Liver (tissue), 9 donors: Measurements from ENCODE around the gene CRADD. TPM values are rescaled to one million over a fixed set of nuclear protein-coding genes. Genes with fewer than 3 reads are reported as not detected.

Experiments used
- DNase-seq: peaks from one replicate; pipeline ENCODE4 v3.0.0-alpha.2; 2017; ENCODE audit warnings: low spot score
- H3K27ac ChIP-seq, 2 donors: one replicate each; pipeline ENCODE4 v1.7.0; 2013; ENCODE audit warnings: inconsistent platforms in 2 of 2, low read length in 2 of 2, control low read depth in 1 of 2, low read depth in 1 of 2, mild to moderate bottlenecking in 1 of 2
- H3K27me3 ChIP-seq, 4 donors: one replicate each; pipeline versions ENCODE4 v1.6.1 to v1.7.0; 2013; ENCODE audit warnings: low read length in 3 of 4, inconsistent platforms in 1 of 4, mild to moderate bottlenecking in 1 of 4, moderate library complexity in 1 of 4; ENCODE audit not compliant: control insufficient read depth in 4 of 4, insufficient read depth in 4 of 4
- H3K36me3 ChIP-seq, 4 donors: one replicate each; pipeline versions ENCODE4 v1.6.1 to v1.7.0; 2013; ENCODE audit warnings: low read length in 3 of 4, mild to moderate bottlenecking in 3 of 4, low read depth in 1 of 4, moderate library complexity in 1 of 4; ENCODE audit not compliant: control insufficient read depth in 4 of 4, insufficient read depth in 3 of 4
- H3K4me1 ChIP-seq, 4 donors: one replicate each; pipeline versions ENCODE4 v1.6.1 to v1.7.0; 2013; ENCODE audit warnings: low read length in 3 of 4, mild to moderate bottlenecking in 3 of 4, moderate library complexity in 1 of 4; ENCODE audit not compliant: control insufficient read depth in 4 of 4, insufficient read depth in 4 of 4
- H3K4me3 ChIP-seq, 3 donors: one replicate each; pipeline versions ENCODE4 v1.6.1 to v1.7.0; 2013; ENCODE audit warnings: low read length in 3 of 3, control low read depth in 1 of 3, low read depth in 1 of 3, mild to moderate bottlenecking in 1 of 3
- H3K9ac ChIP-seq, 2 donors: one replicate each; pipeline ENCODE4 v1.7.0; 2013; ENCODE audit warnings: low read length in 2 of 2, mild to moderate bottlenecking in 2 of 2, moderate library complexity in 2 of 2, control low read depth in 1 of 2, low read depth in 1 of 2
- H3K9me3 ChIP-seq, 4 donors: one replicate each; pipeline versions ENCODE4 v1.6.1 to v1.7.0; 2013; ENCODE audit warnings: low read length in 3 of 4; ENCODE audit not compliant: control insufficient read depth in 4 of 4
- EGR1 ChIP-seq, 2 donors: IDR thresholded peaks; 2 replicates each; pipeline ENCODE4 v1.6.1; 2016 to 2018; ENCODE audit warnings: antibody characterized with exemption in 2 of 2, low read depth in 2 of 2
- FOXA1 ChIP-seq: IDR thresholded peaks from 2 replicates; pipeline ENCODE4 v1.6.1; 2016; ENCODE audit warnings: antibody characterized with exemption
- FOXA2 ChIP-seq: IDR thresholded peaks from 2 replicates; pipeline ENCODE4 v1.6.1; 2016; ENCODE audit warnings: antibody characterized with exemption
- GABPA ChIP-seq, 2 donors: IDR thresholded peaks in 1 of 2; conservative IDR thresholded peaks in 1 of 2; 2 replicates each; pipeline ENCODE4 v1.6.1; 2016; ENCODE audit warnings: antibody characterized with exemption in 2 of 2, mild to moderate bottlenecking in 1 of 2, moderate library complexity in 1 of 2
- HNF4A ChIP-seq, 2 donors: conservative IDR thresholded peaks; 2 replicates each; pipeline ENCODE4 v1.6.1; 2016; ENCODE audit warnings: antibody characterized with exemption in 2 of 2, mild to moderate bottlenecking in 2 of 2
- HNF4G ChIP-seq: IDR thresholded peaks from 2 replicates; pipeline ENCODE4 v1.6.1; 2016; ENCODE audit warnings: antibody characterized with exemption
- JUND ChIP-seq, 2 donors: IDR thresholded peaks; 2 replicates each; pipeline ENCODE4 v1.6.1; 2016; ENCODE audit warnings: antibody characterized with exemption in 2 of 2
- NR2F2 ChIP-seq: IDR thresholded peaks from 2 replicates; pipeline ENCODE4 v1.6.1; 2016; ENCODE audit warnings: antibody characterized with exemption
- RAD21 ChIP-seq, 2 donors: IDR thresholded peaks; 2 replicates each; pipeline ENCODE4 v1.6.1; 2016; ENCODE audit warnings: antibody characterized with exemption in 2 of 2, mild to moderate bottlenecking in 2 of 2
- RXRA ChIP-seq, 2 donors: IDR thresholded peaks; 2 replicates each; pipeline ENCODE4 v1.6.1; 2017 to 2018; ENCODE audit warnings: antibody characterized with exemption in 2 of 2, mild to moderate bottlenecking in 1 of 2
- SP1 ChIP-seq: IDR thresholded peaks from 2 replicates; pipeline ENCODE4 v1.6.1; 2018; ENCODE audit warnings: antibody characterized with exemption, mild to moderate bottlenecking
- TAF1 ChIP-seq: conservative IDR thresholded peaks from 2 replicates; pipeline ENCODE4 v1.6.1; 2016; ENCODE audit warnings: antibody characterized with exemption, mild to moderate bottlenecking
- YY1 ChIP-seq: IDR thresholded peaks from 2 replicates; pipeline ENCODE4 v1.6.1; 2016; ENCODE audit warnings: antibody characterized with exemption, mild to moderate bottlenecking
- WGBS: extraction: QIAGEN DNeasy Blood & Tissue Kit; methylation state at CpG from one replicate; pipeline ENCODE4 v1.1.7; 2013; 5-methylcytosine and 5-hydroxymethylcytosine counted together
- polyA plus RNA-seq, 2 donors: library from polyadenylated mRNA; stranded (reverse) in 1 of 2; unstranded in 1 of 2; fragments of 200-250 nt in 1 of 2; fragments of >200 nt in 1 of 2; fragmentation: Nextera tagmentation in 1 of 2; extraction: Ambion mirVana in 1 of 2; gene quantifications; one replicate each; pipeline versions ENCODE4 v1.2.1 to v1.2.3, GENCODE V29; 2013 to 2015
- total RNA-seq, 2 donors: library from RNA; depleted of rRNA; stranded (reverse); fragments of >200 nt; gene quantifications; one replicate each; pipeline ENCODE4 v1.2.3, GENCODE V29; 2014
- TF ChIP-seq, protein P1 (sequence below): fragments of 150-350 bp; IDR thresholded peaks from 2 replicates; pipeline ENCODE4 v1.5.1; 2017; ENCODE audit warnings: improper control_type of control experiment, low read depth, low read length; ENCODE audit not compliant: missing input control
- TF ChIP-seq, protein P2 (sequence below): IDR thresholded peaks from 2 replicates; pipeline ENCODE4 v1.6.1; 2016; ENCODE audit warnings: antibody characterized with exemption
- TF ChIP-seq, protein P3 (sequence below): IDR thresholded peaks from 2 replicates; pipeline ENCODE4 v1.6.1; 2016; ENCODE audit warnings: antibody characterized with exemption
- TF ChIP-seq, protein P4 (sequence below): IDR thresholded peaks from 2 replicates; pipeline ENCODE4 v1.6.1; 2016; ENCODE audit warnings: antibody characterized with exemption, mild to moderate bottlenecking
- TF ChIP-seq, protein P5 (sequence below): IDR thresholded peaks from 2 replicates; pipeline ENCODE4 v1.6.1; 2016; ENCODE audit warnings: antibody characterized with exemption
- donor health status: healthy.
- donor health status: healthy.
- donor health status: healthy.
- donor health status: healthy.
- donor health status: healthy.

Gene CRADD
- total and polyA plus RNA-seq, 4 donors, result 19.4 to 48.9 (median 29.6) TPM

DNA sequence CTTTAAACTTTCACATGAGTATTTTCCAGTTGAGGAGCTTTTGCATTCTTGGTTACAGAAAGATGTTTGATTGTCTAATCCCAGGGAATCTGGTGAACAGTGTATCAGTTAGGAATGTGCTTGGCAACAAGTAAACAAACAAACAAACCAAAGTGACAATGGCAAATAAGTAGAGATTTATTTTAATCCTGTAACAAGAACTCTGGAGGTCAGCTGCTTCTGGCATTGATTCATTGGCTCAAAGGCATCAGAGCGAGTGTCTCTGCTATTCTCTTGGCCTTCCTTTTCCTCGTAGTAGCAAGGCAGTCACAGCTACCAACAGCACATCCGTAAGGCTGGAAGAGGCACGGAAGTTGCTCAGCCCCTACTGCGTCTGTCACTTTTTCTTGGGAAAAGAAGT lies 37.2 kb downstream of the CRADD start:
- Histone ChIP-seq H3K4me1 (peaks cover 0 to 3% (median under 1%) of the 10 kb centered on the region in 4 donors), H3K27me3 (no peaks in the 10 kb centered on the region), H3K36me3 (no peaks in the 10 kb centered on the region), H3K4me3 (no peak overlapping the region), H3K9me3 (no peaks in the 10 kb centered on the region), H3K9ac (no peak overlapping the region), H3K27ac (no peak overlapping the region)
- no peak for DNase-seq
- TF ChIP-seq NR2F2 (peak; percentile 48), GABPA (IDR thresholded peaks at IDR 0.05 in 1 of 2, conservative IDR thresholded peaks at IDR 0.05 in 1 of 2) (no peak)
- 76% methylated on average over 5 of the region's 5 CpGs for WGBS

DNA sequence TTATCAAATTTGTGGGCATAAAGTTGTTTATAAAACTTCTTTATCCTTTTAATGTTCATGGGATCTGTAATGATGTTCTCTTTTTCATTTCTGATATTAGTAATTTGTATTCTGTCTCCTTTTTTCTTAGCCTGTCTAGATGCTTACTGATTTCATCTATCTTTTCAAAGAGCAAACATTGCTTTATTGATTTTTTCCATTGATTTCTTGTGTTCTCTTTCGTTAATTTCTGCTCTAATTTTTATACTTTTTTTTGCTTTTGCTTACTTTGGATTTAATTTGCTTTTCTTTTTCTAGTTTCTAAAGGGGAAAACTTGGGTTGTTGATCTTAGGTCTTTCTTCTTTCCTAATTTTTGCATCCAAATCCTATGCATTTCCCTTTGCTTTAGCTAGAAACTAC lies 42.5 kb downstream of the CRADD start:
- 32% methylated on average over 1 of the region's 1 CpG for WGBS
- H3K27ac ChIP-seq, result no peak overlapping the region
- DNase-seq, result no peak
- no peaks in the 10 kb centered on the region for H3K36me3 ChIP-seq
- no peak overlapping the region for H3K4me3 ChIP-seq
- H3K9ac ChIP-seq, result no peak overlapping the region
- no peaks in the 10 kb centered on the region for H3K27me3 ChIP-seq
- H3K9me3 ChIP-seq, result no peaks in the 10 kb centered on the region
- no peak for TF ChIP-seq RAD21 (IDR thresholded peaks at IDR 0.05)
- no peak for TF ChIP-seq EGR1 (IDR thresholded peaks at IDR 0.05; ENCODE audit: low read depth in 2 of 2)
- TF ChIP-seq, protein P1, sequence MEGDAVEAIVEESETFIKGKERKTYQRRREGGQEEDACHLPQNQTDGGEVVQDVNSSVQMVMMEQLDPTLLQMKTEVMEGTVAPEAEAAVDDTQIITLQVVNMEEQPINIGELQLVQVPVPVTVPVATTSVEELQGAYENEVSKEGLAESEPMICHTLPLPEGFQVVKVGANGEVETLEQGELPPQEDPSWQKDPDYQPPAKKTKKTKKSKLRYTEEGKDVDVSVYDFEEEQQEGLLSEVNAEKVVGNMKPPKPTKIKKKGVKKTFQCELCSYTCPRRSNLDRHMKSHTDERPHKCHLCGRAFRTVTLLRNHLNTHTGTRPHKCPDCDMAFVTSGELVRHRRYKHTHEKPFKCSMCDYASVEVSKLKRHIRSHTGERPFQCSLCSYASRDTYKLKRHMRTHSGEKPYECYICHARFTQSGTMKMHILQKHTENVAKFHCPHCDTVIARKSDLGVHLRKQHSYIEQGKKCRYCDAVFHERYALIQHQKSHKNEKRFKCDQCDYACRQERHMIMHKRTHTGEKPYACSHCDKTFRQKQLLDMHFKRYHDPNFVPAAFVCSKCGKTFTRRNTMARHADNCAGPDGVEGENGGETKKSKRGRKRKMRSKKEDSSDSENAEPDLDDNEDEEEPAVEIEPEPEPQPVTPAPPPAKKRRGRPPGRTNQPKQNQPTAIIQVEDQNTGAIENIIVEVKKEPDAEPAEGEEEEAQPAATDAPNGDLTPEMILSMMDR, result no peak
- TF ChIP-seq, protein P2, sequence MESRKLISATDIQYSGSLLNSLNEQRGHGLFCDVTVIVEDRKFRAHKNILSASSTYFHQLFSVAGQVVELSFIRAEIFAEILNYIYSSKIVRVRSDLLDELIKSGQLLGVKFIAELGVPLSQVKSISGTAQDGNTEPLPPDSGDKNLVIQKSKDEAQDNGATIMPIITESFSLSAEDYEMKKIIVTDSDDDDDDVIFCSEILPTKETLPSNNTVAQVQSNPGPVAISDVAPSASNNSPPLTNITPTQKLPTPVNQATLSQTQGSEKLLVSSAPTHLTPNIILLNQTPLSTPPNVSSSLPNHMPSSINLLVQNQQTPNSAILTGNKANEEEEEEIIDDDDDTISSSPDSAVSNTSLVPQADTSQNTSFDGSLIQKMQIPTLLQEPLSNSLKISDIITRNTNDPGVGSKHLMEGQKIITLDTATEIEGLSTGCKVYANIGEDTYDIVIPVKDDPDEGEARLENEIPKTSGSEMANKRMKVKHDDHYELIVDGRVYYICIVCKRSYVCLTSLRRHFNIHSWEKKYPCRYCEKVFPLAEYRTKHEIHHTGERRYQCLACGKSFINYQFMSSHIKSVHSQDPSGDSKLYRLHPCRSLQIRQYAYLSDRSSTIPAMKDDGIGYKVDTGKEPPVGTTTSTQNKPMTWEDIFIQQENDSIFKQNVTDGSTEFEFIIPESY, result no peak
- no peak for TF ChIP-seq RXRA (IDR thresholded peaks at IDR 0.05)
- no peak for TF ChIP-seq FOXA2
- TF ChIP-seq GABPA (IDR thresholded peaks at IDR 0.05 in 1 of 2, conservative IDR thresholded peaks at IDR 0.05 in 1 of 2), result no peak
- no peak for TF ChIP-seq JUND (IDR thresholded peaks at IDR 0.05)
- TF ChIP-seq, protein P3, sequence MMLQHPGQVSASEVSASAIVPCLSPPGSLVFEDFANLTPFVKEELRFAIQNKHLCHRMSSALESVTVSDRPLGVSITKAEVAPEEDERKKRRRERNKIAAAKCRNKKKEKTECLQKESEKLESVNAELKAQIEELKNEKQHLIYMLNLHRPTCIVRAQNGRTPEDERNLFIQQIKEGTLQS, result no peak
- no peak for TF ChIP-seq SP1
- no peak for TF ChIP-seq FOXA1
- no peak for TF ChIP-seq HNF4G
- TF ChIP-seq YY1, result no peak
- TF ChIP-seq, protein P4, sequence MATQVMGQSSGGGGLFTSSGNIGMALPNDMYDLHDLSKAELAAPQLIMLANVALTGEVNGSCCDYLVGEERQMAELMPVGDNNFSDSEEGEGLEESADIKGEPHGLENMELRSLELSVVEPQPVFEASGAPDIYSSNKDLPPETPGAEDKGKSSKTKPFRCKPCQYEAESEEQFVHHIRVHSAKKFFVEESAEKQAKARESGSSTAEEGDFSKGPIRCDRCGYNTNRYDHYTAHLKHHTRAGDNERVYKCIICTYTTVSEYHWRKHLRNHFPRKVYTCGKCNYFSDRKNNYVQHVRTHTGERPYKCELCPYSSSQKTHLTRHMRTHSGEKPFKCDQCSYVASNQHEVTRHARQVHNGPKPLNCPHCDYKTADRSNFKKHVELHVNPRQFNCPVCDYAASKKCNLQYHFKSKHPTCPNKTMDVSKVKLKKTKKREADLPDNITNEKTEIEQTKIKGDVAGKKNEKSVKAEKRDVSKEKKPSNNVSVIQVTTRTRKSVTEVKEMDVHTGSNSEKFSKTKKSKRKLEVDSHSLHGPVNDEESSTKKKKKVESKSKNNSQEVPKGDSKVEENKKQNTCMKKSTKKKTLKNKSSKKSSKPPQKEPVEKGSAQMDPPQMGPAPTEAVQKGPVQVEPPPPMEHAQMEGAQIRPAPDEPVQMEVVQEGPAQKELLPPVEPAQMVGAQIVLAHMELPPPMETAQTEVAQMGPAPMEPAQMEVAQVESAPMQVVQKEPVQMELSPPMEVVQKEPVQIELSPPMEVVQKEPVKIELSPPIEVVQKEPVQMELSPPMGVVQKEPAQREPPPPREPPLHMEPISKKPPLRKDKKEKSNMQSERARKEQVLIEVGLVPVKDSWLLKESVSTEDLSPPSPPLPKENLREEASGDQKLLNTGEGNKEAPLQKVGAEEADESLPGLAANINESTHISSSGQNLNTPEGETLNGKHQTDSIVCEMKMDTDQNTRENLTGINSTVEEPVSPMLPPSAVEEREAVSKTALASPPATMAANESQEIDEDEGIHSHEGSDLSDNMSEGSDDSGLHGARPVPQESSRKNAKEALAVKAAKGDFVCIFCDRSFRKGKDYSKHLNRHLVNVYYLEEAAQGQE, result no peak
- TF ChIP-seq NR2F2, result no peak
- no peak for TF ChIP-seq HNF4A (conservative IDR thresholded peaks at IDR 0.05)
- TF ChIP-seq, protein P5, sequence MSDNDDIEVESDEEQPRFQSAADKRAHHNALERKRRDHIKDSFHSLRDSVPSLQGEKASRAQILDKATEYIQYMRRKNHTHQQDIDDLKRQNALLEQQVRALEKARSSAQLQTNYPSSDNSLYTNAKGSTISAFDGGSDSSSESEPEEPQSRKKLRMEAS, result no peak
- TF ChIP-seq TAF1, result no peak
- peaks cover 0 to 7% (median 4%) of the 10 kb centered on the region in 4 donors for H3K4me1 ChIP-seq
